GM21723 (cell line): ENCODE data around the gene KLHL18.

Experiments
- ATAC-seq: cut with Tn5 transposase; IDR thresholded peaks from one replicate; pipeline ENCODE4 v1.9.1; 2021; ENCODE audit warnings: mild to moderate bottlenecking, moderate library complexity; ENCODE audit not compliant: unreplicated experiment

Gene KLHL18

GRCh38 chr3:47392933-47393332 is 110.2 kb downstream of the KLHL18 start:
- no peak for ATAC-seq

DNA sequence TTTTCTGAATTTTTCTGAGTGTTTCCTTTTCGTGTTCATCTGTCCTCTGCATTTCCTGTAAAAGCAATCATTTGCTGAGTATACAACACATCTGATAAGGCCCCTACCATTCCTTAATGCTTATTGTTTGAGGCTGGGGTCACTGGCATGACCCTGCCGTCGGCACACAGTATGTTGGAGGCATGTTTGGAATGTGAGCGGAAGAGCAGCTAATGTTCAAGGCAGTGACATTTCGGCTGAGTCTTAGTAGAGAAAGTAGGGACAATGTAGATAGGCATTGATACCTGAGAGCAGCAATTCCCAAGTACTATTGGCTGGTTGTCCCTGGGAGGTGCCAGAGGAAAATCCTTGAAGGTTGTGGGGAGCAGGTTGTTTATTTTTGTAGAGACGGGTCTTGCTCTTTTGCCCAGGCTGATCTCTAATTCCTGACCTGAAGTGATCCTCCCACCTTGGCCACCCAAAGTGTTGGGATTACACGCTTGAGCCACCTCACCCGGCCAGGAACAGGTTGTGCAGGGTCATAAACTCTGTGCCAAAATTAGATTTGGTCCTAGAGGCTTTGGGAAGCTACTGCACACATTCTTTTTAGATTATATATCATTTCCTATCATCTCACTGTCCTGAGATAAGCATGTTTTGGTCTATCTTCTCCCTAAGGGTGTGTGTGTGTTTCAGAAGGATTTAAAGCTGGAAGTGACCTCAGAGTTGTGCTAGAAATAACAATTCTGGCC is 111.6 kb downstream of the KLHL18 start:
- no peak for ATAC-seq

- no peak for ATAC-seq
Measured at GRCh38 chr3:47394881-47395280, 112.1 kb downstream of the KLHL18 start.
